HAP-1 (cell line): ENCODE data around the gene CXCL5.
A peak's percentile ranks its signal among the peaks of the same experiment; 100 is the strongest.
"Not testable (repeated sequence)": the region's sequence is repeated elsewhere in the genome, so short reads cannot be mapped to it uniquely, and the experiment has no call there.

Experiments
- DNase-seq, 2 experiments: peaks; one replicate each; pipeline ENCODE4 v3.0.0-alpha.2; 2016 to 2020; ENCODE audit warnings: low spot score in 2 of 2
- H3K27me3 ChIP-seq: fragments of 250-450 bp; sonication (Bioruptor Pico); 2 replicates; pipeline ENCODE4 v1.5.1; 2020; ENCODE audit warnings: low read depth, mild to moderate bottlenecking, moderate library complexity
- H3K36me3 ChIP-seq: fragments of 250-450 bp; sonication (Bioruptor Pico); replicated peaks from 2 replicates; pipeline ENCODE4 v1.5.1; 2020; ENCODE audit warnings: mild to moderate bottlenecking
- H3K4me1 ChIP-seq: fragments of 250-450 bp; sonication (Bioruptor Pico); 2 replicates; pipeline ENCODE4 v1.5.1; 2020; ENCODE audit warnings: mild to moderate bottlenecking
- H3K4me3 ChIP-seq: fragments of 250-450 bp; sonication (Bioruptor Pico); 2 replicates; pipeline ENCODE4 v1.5.1; 2020; ENCODE audit warnings: mild to moderate bottlenecking, moderate library complexity
- H3K9me3 ChIP-seq: fragments of 250-450 bp; sonication (Bioruptor Pico); 2 replicates; pipeline ENCODE4 v1.5.1; 2020; ENCODE audit warnings: mild to moderate bottlenecking, moderate library complexity
- in situ Hi-C: fragments of 300-500 bp; cut with MboI; formaldehyde crosslinking; loops from 3 replicates; pipeline ENCODE4 v1.14.3; 2020; ENCODE audit warnings: low sequenced_read_pairs, inconsistent platforms, mixed read lengths

CXCL5 gene

DNA sequence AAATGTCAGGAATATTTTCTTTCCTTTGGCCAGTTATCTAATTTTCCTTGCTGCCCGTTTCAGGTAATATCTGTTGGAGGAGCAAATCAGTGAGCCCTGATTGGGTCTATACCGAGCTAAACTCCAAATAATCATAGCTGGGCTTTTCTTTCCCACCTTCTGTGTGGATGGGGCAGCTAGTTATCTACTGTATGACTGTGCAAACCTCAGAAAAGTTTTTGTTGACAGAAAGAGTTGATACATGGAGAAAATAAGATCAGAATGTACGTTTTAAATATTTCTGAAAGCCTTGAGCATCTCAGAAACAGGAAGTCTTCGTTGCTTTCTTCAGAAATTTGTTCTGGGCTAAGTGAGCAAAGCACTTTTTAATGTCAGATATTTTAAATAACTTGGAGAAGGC lies 6.2 kb upstream of the CXCL5 start:
- Histone ChIP-seq H3K4me3 (no peak overlapping the region), H3K9me3 (no peaks in the 10 kb centered on the region), H3K4me1 (no peaks in the 10 kb centered on the region), H3K27me3 (no peaks in the 10 kb centered on the region), H3K36me3 (no peaks in the 10 kb centered on the region)
- in situ Hi-C loops, result no loop called here
- DNase-seq, result no peak

DNA sequence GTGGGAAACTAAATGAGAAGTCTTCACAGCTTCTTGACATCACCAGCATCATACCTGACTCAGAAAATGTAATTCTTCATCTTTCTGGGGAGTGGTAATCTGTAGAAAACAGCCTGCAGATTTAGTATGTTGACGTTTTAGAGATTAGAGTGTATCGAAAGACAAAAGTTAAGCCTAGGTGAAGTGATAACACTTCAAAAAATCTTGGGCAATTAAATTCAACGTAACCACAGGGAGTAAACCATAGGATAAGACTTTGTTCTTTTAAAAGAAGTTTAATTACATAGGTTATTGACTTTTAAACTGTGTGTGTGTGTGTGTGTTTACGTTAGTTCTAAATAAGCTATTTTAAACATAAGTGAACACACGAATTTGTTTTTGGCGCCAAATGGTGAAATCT lies 1.8 kb upstream of the CXCL5 start:
- in situ Hi-C loops, result no loop called here
- DNase-seq, result no peak
- Histone ChIP-seq H3K9me3 (no peaks in the 10 kb centered on the region), H3K4me1 (no peaks in the 10 kb centered on the region), H3K27me3 (no peaks in the 10 kb centered on the region), H3K4me3 (no peak overlapping the region), H3K36me3 (no peaks in the 10 kb centered on the region)

DNA sequence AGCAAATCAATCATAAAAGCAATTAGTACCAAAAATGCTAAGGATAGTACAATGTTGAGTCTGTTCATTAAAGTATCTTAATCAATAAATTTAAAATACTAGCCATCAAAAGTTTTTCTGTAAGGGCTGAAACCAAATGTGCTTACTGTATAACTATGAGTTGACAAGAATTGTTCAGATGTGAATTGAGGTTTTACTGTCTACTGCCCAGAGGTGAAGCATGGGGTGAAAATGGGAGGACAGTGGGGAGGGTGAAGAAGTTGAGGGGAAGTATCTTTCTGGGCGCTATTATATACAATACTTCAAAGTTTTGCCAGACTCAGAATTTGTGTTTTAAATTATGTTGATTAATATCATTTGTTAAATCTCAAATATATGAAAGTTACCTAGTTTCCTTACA lies 6.4 kb downstream of the CXCL5 start:
- Histone ChIP-seq H3K4me3 (no peak overlapping the region), H3K36me3 (no peaks in the 10 kb centered on the region), H3K9me3 (no peaks in the 10 kb centered on the region), H3K27me3 (no peaks in the 10 kb centered on the region), H3K4me1 (no peaks in the 10 kb centered on the region)
- DNase-seq, result no peak
- in situ Hi-C loops, result no loop called here

DNA sequence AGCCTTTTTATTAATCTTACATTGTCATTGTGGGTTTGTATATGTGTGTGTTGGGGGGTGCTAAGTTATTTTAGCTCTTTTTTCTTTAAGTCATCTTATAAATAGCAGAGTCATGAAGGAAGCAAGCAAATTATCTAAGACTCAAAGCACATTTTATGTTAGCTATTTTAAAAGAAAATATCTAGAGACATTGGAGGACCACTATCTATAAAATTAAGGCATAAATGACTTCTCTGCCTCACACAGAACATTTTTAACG lies 6.8 kb downstream of the CXCL5 start:
- H3K4me3 ChIP-seq, result no peak overlapping the region
- in situ Hi-C loops, result no loop called here
- H3K4me1 ChIP-seq, result no peaks in the 10 kb centered on the region
- H3K27me3 ChIP-seq, result no peaks in the 10 kb centered on the region
- H3K36me3 ChIP-seq, result no peaks in the 10 kb centered on the region
- DNase-seq, result no peak
- H3K9me3 ChIP-seq, result no peaks in the 10 kb centered on the region

DNA sequence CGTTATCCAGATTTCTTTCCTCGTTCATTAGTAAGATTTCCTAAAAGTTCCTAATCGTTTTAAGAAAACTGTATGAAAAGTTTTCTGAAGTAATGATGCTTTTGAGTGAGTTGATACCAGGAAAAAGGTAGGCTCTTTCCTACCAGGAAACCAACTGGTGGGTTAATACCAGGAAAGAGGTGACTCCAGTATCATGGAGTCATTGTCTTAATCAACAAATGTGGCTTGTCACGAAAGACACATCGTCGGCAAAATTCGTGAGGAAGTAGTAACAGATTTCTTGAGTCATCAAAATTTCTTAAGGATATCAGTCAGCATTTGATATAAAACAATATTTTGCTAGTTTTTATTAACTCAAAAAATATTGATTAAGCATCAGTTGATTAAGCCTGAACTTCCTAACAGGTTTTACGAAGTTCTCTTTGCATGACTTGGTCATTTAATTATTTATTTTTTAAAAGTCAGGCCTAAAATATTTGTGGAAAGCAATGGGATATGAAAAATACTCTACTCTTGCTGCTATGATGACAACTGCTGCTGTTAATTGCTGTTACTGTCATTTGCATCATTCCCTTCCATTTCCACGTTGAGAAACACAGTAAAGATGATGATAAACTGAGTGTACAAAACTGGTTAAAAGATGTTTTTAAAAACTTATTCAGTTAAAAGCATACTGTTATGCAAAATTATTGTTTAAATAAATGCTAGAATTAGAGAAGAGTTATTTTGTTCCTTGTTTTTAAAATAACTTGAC lies 7.3 kb downstream of the CXCL5 start:
- H3K4me1 ChIP-seq, result no peaks in the 10 kb centered on the region
- in situ Hi-C loops, result no loop called here
- H3K4me3 ChIP-seq, result no peak overlapping the region
- no peaks in the 10 kb centered on the region for H3K9me3 ChIP-seq
- H3K36me3 ChIP-seq, result no peaks in the 10 kb centered on the region
- no peaks in the 10 kb centered on the region for H3K27me3 ChIP-seq
- no peak for DNase-seq

DNA sequence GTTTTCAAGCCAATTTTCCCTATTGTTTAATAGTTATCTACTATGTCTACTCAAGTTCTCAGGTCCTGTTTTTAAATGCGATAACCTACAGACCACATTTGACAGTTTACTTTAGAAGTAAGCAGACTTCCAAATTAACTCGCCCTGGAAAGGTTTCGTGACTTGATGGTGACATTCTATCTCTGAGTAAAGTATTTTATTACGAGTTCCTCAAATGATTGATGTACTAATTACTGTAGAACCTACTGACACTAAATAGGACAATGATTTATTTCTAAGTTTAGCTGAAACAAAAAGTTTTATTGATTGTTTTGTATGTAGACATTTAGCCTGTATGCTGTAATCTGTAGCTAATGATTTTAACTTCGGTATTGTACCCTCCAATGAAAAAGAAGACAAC lies 8.5 kb downstream of the CXCL5 start:
- no peaks in the 10 kb centered on the region for H3K36me3 ChIP-seq
- H3K27me3 ChIP-seq, result no peaks in the 10 kb centered on the region
- H3K4me1 ChIP-seq, result peaks cover 3% of the 10 kb centered on the region; the same call in 1 of the 2 replicates
- no peaks in the 10 kb centered on the region for H3K9me3 ChIP-seq
- in situ Hi-C loops, result no loop called here
- no peak overlapping the region for H3K4me3 ChIP-seq
- DNase-seq, result no peak

DNA sequence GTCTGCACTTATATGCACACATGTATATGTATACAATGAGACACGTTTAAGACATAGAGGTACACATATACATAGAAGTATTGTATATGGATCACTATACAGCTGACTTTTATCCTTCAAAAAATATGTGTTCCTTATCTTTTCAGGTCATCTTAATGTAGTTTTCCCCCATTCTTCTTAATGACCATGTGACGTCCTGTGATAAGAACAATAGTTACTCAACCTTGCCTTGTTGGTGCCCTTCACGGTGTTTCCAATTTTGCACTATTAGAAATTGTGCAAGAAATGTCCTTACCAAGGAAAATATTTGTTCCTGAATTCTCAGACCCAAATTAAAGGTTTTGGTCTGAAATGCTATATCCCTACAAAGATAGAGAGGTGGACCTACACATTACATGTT lies 9.4 kb downstream of the CXCL5 start:
- no peaks in the 10 kb centered on the region for H3K9me3 ChIP-seq
- DNase-seq, result no peak
- no peaks in the 10 kb centered on the region for H3K27me3 ChIP-seq
- H3K36me3 ChIP-seq, result no peaks in the 10 kb centered on the region
- in situ Hi-C loops, result no loop called here
- peaks cover 5% of the 10 kb centered on the region; the same call in 1 of the 2 replicates for H3K4me1 ChIP-seq
- H3K4me3 ChIP-seq, result no peak overlapping the region

DNA sequence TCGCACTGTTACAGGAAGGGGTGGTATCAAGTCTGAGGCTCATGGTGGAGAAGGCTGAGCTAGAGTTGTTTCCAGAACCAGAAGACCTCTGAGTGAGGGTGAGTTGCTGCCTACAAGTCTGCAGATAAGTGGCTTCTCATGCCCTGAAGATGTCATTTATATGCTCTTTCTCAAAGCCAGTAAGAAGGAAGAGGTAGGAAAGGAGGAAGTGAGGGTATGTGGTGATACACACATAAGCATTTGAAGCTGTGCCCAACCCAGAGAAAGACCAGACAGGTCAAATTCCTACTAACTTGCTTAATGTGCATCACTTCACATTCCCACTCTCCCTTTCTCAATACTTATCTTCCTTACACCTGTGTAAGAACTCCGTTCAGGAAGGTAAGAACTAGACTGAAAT lies 10.4 kb downstream of the CXCL5 start, which contains the start of gene PPBP:
Gene PPBP, minus strand, starts transcription at position 130 of the 400 bp plus-strand sequence. Its CDS starts 87 bp downstream, at position 43.
- Histone ChIP-seq H3K4me3 (no peak within 1 kb of the TSS), H3K36me3 (no peaks in the 10 kb centered on the region), H3K9me3 (no peaks in the 10 kb centered on the region), H3K27me3 (no peaks in the 10 kb centered on the region), H3K4me1 (peaks cover 5% of the 10 kb centered on the region; the same call in 1 of the 2 replicates)
- DNase-seq, result no peak
- in situ Hi-C loops, result no loop called here

DNA sequence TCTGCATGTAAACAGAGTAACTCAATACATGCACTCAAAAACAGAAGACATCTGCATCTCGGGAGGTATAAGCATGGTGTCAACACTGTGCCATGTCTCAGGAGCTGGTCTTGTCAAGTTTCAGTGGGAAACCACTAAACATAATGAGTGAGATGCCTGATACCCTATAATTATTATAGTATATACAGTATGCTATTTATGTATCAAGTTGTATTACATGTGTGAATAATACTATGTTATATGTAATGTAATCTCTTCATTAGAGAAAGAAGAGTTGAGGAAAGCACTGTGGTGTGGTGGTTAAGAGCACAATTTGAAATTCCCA lies 13.0 kb downstream of the CXCL5 start:
- Histone ChIP-seq H3K4me3 (no peak overlapping the region), H3K27me3 (no peaks in the 10 kb centered on the region), H3K36me3 (no peaks in the 10 kb centered on the region), H3K9me3 (no peaks in the 10 kb centered on the region), H3K4me1 (peaks cover 5% of the 10 kb centered on the region; the same call in 1 of the 2 replicates)
- in situ Hi-C loops, result no loop called here
- no peak for DNase-seq

DNA sequence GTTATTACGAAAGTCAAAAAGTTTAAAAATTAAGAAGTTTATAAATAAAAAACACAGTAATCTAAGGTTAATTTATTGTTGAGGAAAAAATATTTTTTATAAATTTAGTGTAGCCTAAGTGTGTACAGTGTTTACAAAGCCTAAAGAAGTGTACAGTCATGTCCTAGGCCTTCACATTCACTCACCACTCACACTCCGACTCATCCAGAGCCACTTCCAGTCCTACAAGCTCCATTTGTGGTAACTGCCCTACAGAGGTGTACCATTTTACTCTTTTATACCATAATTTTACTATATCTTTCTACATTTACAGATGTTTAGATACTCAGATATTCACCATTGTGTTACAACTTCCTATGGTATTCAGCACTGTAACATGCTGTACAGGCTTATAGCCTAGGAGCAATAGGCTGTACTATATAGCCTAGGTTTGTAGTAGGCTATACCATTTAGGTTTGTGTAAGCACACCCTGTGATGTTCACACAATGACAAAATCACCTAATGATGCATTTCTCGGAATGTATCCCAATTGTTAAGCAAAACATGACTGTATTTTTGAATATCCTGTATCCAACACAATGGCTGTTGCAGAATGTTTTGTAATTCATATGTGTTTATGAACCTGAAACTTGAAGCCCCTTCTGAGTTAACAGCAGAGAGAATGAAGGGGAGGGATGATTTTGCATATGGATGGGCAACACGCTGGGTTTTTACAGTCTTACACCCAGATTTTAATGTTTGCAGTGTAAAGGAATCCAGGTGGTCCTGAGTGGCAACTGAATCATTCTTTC lies 13.5 kb downstream of the CXCL5 start:
- Histone ChIP-seq H3K36me3 (no peaks in the 10 kb centered on the region), H3K4me3 (no peak overlapping the region), H3K9me3 (no peaks in the 10 kb centered on the region), H3K27me3 (no peaks in the 10 kb centered on the region), H3K4me1 (peaks cover 5% of the 10 kb centered on the region; the same call in 1 of the 2 replicates)
- in situ Hi-C loops, result no loop called here
- DNase-seq, result peak; percentile 10 to 46

DNA sequence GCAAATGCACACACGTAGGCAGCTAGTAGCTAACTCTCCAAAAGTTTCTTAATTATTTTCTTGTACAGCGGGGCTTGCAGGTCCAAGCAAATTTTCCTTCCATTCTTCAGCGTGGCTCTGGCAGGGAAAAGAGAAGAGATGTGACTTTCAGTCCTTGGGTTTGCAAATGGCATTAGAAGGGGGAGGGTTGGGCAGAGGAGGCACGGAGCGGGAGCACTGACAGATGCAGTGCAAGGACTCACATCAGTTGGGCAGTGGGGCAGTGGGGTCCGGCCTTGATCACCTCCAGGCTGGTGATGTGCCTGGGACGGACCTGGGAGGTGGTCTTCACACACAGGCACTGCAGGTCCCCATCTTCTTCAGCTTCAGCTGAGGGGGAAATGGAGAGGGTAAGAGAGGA lies 17.3 kb downstream of the CXCL5 start:
- H3K36me3 ChIP-seq, DNase-seq, H3K4me1 ChIP-seq, H3K9me3 ChIP-seq, H3K4me3 ChIP-seq, in situ Hi-C loops, H3K27me3 ChIP-seq: not testable (repeated sequence)

DNA sequence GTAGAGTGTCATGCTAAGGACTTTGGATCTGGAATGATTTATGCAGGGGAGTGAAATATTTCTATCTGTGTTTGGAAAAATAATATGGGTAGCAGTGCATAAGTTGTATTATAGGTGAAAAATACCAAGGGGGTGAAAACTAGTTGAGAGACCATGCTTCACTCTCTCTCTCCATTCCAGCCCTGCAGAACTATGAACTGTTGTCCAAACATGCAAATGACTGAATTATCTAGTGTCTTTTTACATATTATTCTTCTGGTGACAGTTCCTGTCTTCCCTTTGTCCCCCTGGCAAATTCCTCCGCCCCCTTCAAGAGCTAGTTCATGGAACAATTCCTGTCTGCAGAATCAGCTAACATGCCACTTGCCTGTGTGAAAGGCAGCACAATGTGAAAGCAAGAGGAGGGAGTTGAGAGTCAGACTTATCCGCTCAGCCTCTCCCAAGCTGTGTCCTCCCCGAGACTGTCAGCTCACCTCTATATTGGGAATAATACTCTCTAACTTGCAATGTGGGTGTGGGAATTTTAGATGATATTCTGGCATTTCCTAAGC lies 19.0 kb downstream of the CXCL5 start:
- Histone ChIP-seq H3K4me1 (no peaks in the 10 kb centered on the region), H3K27me3 (no peaks in the 10 kb centered on the region), H3K9me3 (no peaks in the 10 kb centered on the region), H3K36me3 (no peaks in the 10 kb centered on the region), H3K4me3 (no peak overlapping the region)
- in situ Hi-C loops, result no loop called here
- DNase-seq, result no peak

DNA sequence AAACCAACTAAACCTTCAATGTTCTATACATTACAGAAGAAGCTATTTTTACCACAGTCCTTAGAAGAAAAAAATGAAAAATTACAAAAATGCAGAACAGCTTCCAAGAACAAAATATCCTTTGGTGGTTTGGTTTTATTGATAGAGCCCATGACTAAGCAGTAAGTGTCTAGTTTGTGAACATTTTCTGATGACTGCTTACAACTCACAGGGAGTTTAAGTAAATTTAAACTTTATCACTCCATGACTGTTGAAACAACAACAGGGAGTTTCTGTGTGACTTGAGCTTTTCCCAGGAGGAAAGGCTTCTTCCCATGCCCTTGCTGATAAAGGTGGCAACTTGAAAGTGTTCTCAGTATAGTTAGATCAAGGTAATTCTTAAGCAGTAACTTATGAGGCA lies 19.6 kb downstream of the CXCL5 start:
- DNase-seq, result no peak

DNA sequence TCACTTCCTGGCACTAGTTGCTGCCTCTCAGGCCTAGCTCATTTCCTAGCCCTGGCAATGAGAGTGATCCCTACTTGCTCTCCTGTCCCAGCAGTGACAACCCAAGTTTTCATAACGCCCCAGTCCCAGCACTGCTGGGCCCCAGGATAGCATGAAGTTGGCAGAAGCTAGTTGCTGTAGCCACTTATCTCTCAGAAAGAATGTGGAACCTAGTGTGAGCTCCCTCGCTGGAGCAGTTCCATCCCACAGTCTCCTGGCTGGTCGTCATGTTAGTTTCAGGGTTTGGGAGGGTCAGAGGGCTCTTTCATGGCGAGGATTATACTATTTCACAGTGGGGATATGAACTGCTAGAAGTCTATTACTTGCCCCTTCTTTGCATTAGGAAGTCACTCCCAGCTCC lies 21.8 kb downstream of the CXCL5 start:
- Histone ChIP-seq H3K4me3 (no peak overlapping the region), H3K36me3 (no peaks in the 10 kb centered on the region), H3K27me3 (no peaks in the 10 kb centered on the region), H3K9me3 (no peaks in the 10 kb centered on the region), H3K4me1 (no peaks in the 10 kb centered on the region)
- DNase-seq, result no peak
- in situ Hi-C loops, result no loop called here

More for the DNA sequence above, 19.6 kb downstream of the CXCL5 start:
- Histone ChIP-seq H3K4me1 (no peaks in the 10 kb centered on the region), H3K9me3 (no peaks in the 10 kb centered on the region), H3K36me3 (no peaks in the 10 kb centered on the region), H3K27me3 (no peaks in the 10 kb centered on the region), H3K4me3 (no peak overlapping the region)
- in situ Hi-C loops, result no loop called here
